Upper lobe of left lung (tissue), 6 donors: ENCODE results near the gene CACNA1H. TPM values are rescaled to one million over a fixed set of nuclear protein-coding genes. Genes with fewer than 3 reads are reported as not detected.

ENCODE experiments used
- ATAC-seq, 2 donors: fragments of 200-7000 bp; cut with Tn5 transposase; one replicate each; pipeline ENCODE4 v1.9.1; 2022; ENCODE audit warnings: mild to moderate bottlenecking in 2 of 2, moderate library complexity in 2 of 2; ENCODE audit not compliant: low FRiP score in 2 of 2
- DNase-seq, 2 donors: peaks; one replicate each; pipeline ENCODE4 v3.0.0-alpha.2; 2019 to 2020
- H3K27ac ChIP-seq, 4 donors: fragments of 200-600 bp; sonication (generic); one replicate each; pipeline ENCODE4 v1.5.1; 2016 to 2019
- H3K27me3 ChIP-seq, 4 donors: fragments of 200-600 bp; sonication (generic); one replicate each; pipeline ENCODE4 v1.5.1; 2017 to 2019
- H3K36me3 ChIP-seq, 4 donors: fragments of 200-600 bp; sonication (generic); one replicate each; pipeline ENCODE4 v1.5.1; 2016 to 2019
- H3K4me1 ChIP-seq, 4 donors: fragments of 200-600 bp; sonication (generic); one replicate each; pipeline ENCODE4 v1.5.1; 2018 to 2019
- H3K4me3 ChIP-seq, 4 donors: fragments of 200-600 bp; sonication (generic); one replicate each; pipeline ENCODE4 v1.5.1; 2017 to 2019; ENCODE audit warnings: mild to moderate bottlenecking in 2 of 4, moderate library complexity in 1 of 4
- H3K9me3 ChIP-seq, 4 donors: fragments of 200-600 bp; sonication (generic); one replicate each; pipeline ENCODE4 v1.5.1; 2018 to 2019
- EP300 ChIP-seq, 4 donors: sonication (generic); formaldehyde crosslinking; IDR thresholded peaks; one replicate each; pipeline ENCODE4 v1.5.1; 2017; ENCODE audit warnings: antibody characterized with exemption in 4 of 4, control low read depth in 2 of 4
- POLR2A ChIP-seq, 4 donors: fragments of 450-650 bp; IDR thresholded peaks; one replicate each; pipeline ENCODE4 v1.5.1; 2016 to 2017; ENCODE audit warnings: antibody characterized with exemption in 4 of 4, mild to moderate bottlenecking in 2 of 4
- POLR2AphosphoS5 ChIP-seq, 2 donors: sonication (generic); formaldehyde crosslinking; IDR thresholded peaks; one replicate each; pipeline ENCODE4 v1.5.1; 2017; ENCODE audit warnings: antibody characterized with exemption in 2 of 2
- WGBS, 2 donors: methylation state at CpG; one replicate each; pipeline ENCODE4 v1.1.5; 2017 to 2018; 5-methylcytosine and 5-hydroxymethylcytosine counted together
- total RNA-seq, 6 donors: library from RNA; depleted of rRNA in 4 of 6; stranded (reverse); fragments of >200 nt in 4 of 6; gene quantifications; one replicate each; pipeline versions ENCODE4 v1.1.0 to v1.2.1, GENCODE V29; 2016 to 2021
- TF ChIP-seq, protein P1 (sequence below), 6 experiments: fragments of 450-650 bp in 4 of 6; fragments of 200-600 bp in 2 of 6; sonication (generic) in 2 of 6; IDR thresholded peaks; one replicate each; pipeline ENCODE4 v1.5.1; 2016 to 2019; ENCODE audit warnings: antibody characterized with exemption in 6 of 6
- donor health status: DM: no; HTN: no; CAD: no; lungs with moderate emphysema.
- donor health status: DM: no; HTN: yes; CAD: no; lungs with severe emphysema.

Gene CACNA1H
- total RNA-seq, 6 donors from 2014 or later, result 6.4 to 46.1 (median 9.3) TPM

DNA sequence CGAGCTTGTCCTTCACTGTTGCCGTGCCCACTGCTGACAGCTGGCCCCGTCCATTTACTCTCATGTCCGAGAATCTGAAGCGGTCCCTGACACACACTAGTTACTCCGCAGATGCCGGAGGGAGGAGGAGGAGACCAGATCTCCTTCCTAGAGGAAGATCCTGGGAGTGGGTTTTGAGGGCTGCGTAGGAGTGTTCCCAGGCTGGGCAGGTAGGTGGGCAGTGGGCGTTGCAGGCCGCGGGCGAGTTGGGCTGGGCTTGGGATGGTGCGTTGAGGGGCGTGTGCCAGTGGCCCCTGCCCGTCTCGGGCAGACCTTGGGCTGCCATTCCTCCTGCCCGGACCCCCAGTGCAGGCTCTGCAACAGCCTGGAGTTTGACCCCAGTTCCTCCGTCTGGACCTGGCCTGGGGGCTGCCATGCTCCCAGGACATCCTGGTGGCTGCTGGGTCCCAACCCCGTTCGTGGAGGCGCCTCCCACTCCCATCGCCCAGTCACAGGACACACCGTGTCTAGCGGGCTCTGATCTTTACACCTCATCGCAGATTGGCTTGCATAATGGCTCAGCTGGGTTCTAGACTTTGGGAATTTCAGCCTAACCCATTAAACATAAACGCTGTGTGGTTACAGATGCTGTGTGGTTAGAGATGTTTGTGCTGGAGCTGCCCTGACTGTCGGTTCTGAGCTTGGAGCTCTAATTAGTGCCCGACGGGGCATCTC lies 22.8 kb downstream of the CACNA1H start:
- TF ChIP-seq, protein P1, sequence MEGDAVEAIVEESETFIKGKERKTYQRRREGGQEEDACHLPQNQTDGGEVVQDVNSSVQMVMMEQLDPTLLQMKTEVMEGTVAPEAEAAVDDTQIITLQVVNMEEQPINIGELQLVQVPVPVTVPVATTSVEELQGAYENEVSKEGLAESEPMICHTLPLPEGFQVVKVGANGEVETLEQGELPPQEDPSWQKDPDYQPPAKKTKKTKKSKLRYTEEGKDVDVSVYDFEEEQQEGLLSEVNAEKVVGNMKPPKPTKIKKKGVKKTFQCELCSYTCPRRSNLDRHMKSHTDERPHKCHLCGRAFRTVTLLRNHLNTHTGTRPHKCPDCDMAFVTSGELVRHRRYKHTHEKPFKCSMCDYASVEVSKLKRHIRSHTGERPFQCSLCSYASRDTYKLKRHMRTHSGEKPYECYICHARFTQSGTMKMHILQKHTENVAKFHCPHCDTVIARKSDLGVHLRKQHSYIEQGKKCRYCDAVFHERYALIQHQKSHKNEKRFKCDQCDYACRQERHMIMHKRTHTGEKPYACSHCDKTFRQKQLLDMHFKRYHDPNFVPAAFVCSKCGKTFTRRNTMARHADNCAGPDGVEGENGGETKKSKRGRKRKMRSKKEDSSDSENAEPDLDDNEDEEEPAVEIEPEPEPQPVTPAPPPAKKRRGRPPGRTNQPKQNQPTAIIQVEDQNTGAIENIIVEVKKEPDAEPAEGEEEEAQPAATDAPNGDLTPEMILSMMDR (IDR thresholded peaks at IDR 0.05), result no peak
- no peak for TF ChIP-seq POLR2AphosphoS5 (IDR thresholded peaks at IDR 0.05)
- TF ChIP-seq POLR2A (IDR thresholded peaks at IDR 0.05), result no peak
- TF ChIP-seq EP300 (IDR thresholded peaks at IDR 0.05), result no peak
- 81 to 85% methylated on average over 29 of the region's 29 CpGs for WGBS, 2 donors
- ATAC-seq (no peak), DNase-seq (no peak)
- Histone ChIP-seq H3K4me3 (no peak overlapping the region), H3K36me3 (no peaks in the 10 kb centered on the region), H3K9me3 (no peaks in the 10 kb centered on the region), H3K4me1 (peaks cover 0 to 2% (median 0%) of the 10 kb centered on the region in 4 donors), H3K27ac (no peak overlapping the region), H3K27me3 (no peaks in the 10 kb centered on the region)

DNA sequence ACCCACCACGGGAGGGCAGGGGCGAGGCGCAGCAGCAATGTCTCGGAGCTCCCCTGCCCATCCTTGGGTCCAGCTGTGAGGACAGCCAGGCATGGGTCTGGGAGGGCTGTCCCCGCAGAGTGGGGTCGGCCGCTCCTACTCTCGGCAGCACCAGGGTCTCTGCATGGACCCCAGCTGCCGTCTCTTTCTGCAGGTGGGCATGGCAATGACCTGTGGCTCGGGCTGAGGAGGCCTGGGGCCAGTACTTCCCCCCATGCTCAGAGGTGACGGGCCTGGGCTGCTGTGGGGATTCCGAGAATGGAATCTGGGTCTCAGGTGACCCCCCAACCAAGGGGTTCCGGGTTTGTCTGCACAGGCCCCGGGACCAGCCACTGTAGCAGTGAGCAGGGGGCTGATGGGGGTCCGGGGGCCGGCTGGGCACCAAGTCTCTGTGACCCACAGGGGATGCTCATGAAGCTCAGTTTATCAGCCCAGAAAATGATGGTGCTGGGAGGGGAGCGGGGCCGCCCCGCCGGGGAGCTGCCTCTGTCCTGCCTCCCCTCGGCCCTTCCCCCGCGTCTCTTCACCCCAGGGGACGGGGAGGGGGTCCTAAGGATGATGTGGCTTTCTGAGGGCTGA lies 23.5 kb downstream of the CACNA1H start:
- ATAC-seq (no peak), DNase-seq (no peak)
- WGBS, 2 donors, result 70 to 82% methylated on average over 6 to 18 of the region's 24 CpGs
- TF ChIP-seq POLR2AphosphoS5 (IDR thresholded peaks at IDR 0.05) (no peak), EP300 (IDR thresholded peaks at IDR 0.05) (no peak), POLR2A (IDR thresholded peaks at IDR 0.05) (no peak)
- TF ChIP-seq, protein P1 (IDR thresholded peaks at IDR 0.05), result no peak
- Histone ChIP-seq H3K4me3 (no peak overlapping the region), H3K9me3 (no peaks in the 10 kb centered on the region), H3K36me3 (no peaks in the 10 kb centered on the region), H3K27me3 (no peaks in the 10 kb centered on the region), H3K4me1 (peaks cover 0 to 9% (median 2%) of the 10 kb centered on the region in 4 donors), H3K27ac (no peak overlapping the region)

DNA sequence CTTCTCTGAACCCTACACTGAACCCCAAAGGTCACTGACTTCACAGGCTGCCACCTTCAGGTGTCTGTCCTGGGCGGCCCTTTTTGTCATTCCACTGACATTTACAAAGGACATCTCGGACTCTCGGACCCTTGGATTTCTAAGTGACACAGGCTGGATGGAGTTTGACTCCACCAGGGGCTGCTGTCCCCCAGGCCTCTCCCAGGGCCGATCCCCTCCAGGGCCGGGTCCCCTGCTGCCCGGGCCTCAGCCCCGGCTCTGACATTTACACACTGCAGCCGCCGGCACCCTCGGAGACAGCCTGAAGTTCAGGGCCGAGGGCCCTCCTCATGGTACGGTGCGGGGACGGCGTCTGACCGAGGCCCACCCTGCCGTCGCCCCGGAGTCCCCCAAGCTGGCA lies 24.1 kb downstream of the CACNA1H start:
- H3K4me1 ChIP-seq, result peaks cover 0 to 15% (median 7%) of the 10 kb centered on the region in 4 donors

DNA sequence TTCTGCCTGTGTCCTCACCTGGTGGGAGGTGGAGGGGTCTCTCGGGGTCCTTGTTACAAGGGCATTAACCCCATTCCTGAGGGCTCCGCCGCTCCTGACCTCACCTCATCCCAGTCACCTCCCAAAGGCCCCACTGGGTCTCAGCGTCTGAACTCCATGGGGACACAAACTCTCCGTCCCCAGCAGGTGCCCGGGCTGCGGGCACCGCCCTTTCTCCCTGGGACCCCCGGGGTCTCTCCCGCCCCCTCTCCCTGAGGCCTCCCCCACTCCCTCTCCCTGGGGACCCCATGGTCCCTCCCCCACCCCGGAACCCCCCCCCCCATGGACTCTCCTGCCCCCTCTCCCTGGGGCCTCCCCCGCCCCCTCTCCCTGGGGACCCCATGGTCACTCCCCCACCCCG lies 24.8 kb downstream of the CACNA1H start:
- H3K4me3 ChIP-seq, result no peak overlapping the region
- TF ChIP-seq POLR2A (IDR thresholded peaks at IDR 0.05), result no peak
- TF ChIP-seq EP300 (IDR thresholded peaks at IDR 0.05), result no peak
- no peak for TF ChIP-seq POLR2AphosphoS5 (IDR thresholded peaks at IDR 0.05)
- TF ChIP-seq, protein P1 (IDR thresholded peaks at IDR 0.05), result no peak

More for the DNA sequence above, 24.1 kb downstream of the CACNA1H start:
- no peak overlapping the region for H3K27ac ChIP-seq
- H3K36me3 ChIP-seq, result no peaks in the 10 kb centered on the region
- TF ChIP-seq, protein P1 (IDR thresholded peaks at IDR 0.05), result no peak
- TF ChIP-seq POLR2AphosphoS5 (IDR thresholded peaks at IDR 0.05) (no peak), EP300 (IDR thresholded peaks at IDR 0.05) (no peak)
- 72 to 81% methylated on average over 17 to 19 of the region's 19 CpGs for WGBS, 2 donors
- no peaks in the 10 kb centered on the region for H3K9me3 ChIP-seq
- ATAC-seq (no peak), DNase-seq (no peak)
- H3K27me3 ChIP-seq, result no peaks in the 10 kb centered on the region
- no peak overlapping the region for H3K4me3 ChIP-seq

More for the DNA sequence above, 24.8 kb downstream of the CACNA1H start:
- Histone ChIP-seq H3K27ac (no peak overlapping the region), H3K9me3 (no peaks in the 10 kb centered on the region), H3K36me3 (no peaks in the 10 kb centered on the region), H3K27me3 (no peaks in the 10 kb centered on the region), H3K4me1 (peaks cover 6 to 22% (median 13%) of the 10 kb centered on the region in 4 donors)
- 80 to 90% methylated on average over 10 of the region's 13 CpGs for WGBS, 2 donors
- no peak for ATAC-seq
- DNase-seq, result no peak
